ENCODE results near the gene PREX1.

The PREX1 gene

GRCh38 chr20:48817367-48818030, 10.3 kb downstream of the PREX1 start:
- Histone ChIP-seq H4K8ac (ENCODE audit: low read length) (no peak overlapping the region), H3K36me3 (ENCODE audit: control insufficient read depth in 1 of 2, insufficient read depth in 2 of 2, low read depth in 1 of 2, low read length in 2 of 2) (peaks cover 0 to 2% of the 10 kb centered on the region in 2 experiments), H2BK120ac (ENCODE audit: low read depth, low read length) (no peak overlapping the region), H3K27ac (ENCODE audit: low read length, poor library complexity, severe bottlenecking) (no peak overlapping the region), H3K9me3 (ENCODE audit: control insufficient read depth, low read length) (no peaks in the 10 kb centered on the region), H3K4me2 (ENCODE audit: low read length, poor library complexity, severe bottlenecking) (no peak overlapping the region), H3K23ac (ENCODE audit: low read length in 2 of 2) (no peak overlapping the region), H3K4me1 (ENCODE audit: control insufficient read depth, insufficient read depth, low read depth, low read length) (peaks cover 9% of the 10 kb centered on the region), H3K79me1 (replicated peaks; ENCODE audit: low read length, poor library complexity, severe bottlenecking) (peaks cover 38% of the 10 kb centered on the region), H3K9ac (ENCODE audit: low read length) (no peak overlapping the region), H4K91ac (ENCODE audit: low read length) (no peak overlapping the region), H3K4ac (ENCODE audit: low read depth in 1 of 2, low read length in 2 of 2) (no peak overlapping the region), H2BK12ac (ENCODE audit: low read length in 2 of 2) (no peak overlapping the region), H3K27me3 (ENCODE audit: control insufficient read depth in 1 of 2, insufficient read depth in 1 of 2, low read length in 2 of 2) (peaks cover 0 to 42% of the 10 kb centered on the region in 2 experiments), H3K14ac (ENCODE audit: low read length in 2 of 2) (no peak overlapping the region), H2AFZ (ENCODE audit: low read depth, low read length) (no peak overlapping the region), H2BK5ac (ENCODE audit: low read depth, low read length, poor library complexity, severe bottlenecking) (no peak overlapping the region), H3K18ac (ENCODE audit: low read depth in 1 of 2, low read length in 2 of 2) (no peak overlapping the region), H2BK15ac (ENCODE audit: low read depth, poor library complexity, severe bottlenecking) (no peak overlapping the region), H3K4me3 (ENCODE audit: insufficient read depth in 1 of 2, low read depth in 1 of 2, low read length in 2 of 2) (no peak overlapping the region), H2AK5ac (ENCODE audit: low read length, severe bottlenecking) (no peak overlapping the region)
- WGBS: 92% methylated on average over 4 of the region's 4 CpGs
- no peak for DNase-seq

GRCh38 chr20:48816282-48817205, 11.3 kb downstream of the PREX1 start:
- 84% methylated on average over 14 of the region's 14 CpGs for WGBS
- peaks cover 0 to 43% of the 10 kb centered on the region in 2 experiments for H3K27me3 ChIP-seq (ENCODE audit: control insufficient read depth in 1 of 2, insufficient read depth in 1 of 2, low read length in 2 of 2)

GRCh38 chr20:48815537-48815936, 12.3 kb downstream of the PREX1 start:
- Histone ChIP-seq H4K8ac (ENCODE audit: low read length) (no peak overlapping the region), H3K4me1 (ENCODE audit: control insufficient read depth, insufficient read depth, low read depth, low read length) (peaks cover 5% of the 10 kb centered on the region), H4K91ac (ENCODE audit: low read length) (no peak overlapping the region), H3K4me2 (ENCODE audit: low read length, poor library complexity, severe bottlenecking) (no peak overlapping the region), H3K9me3 (ENCODE audit: control insufficient read depth, low read length) (no peaks in the 10 kb centered on the region), H3K18ac (ENCODE audit: low read depth in 1 of 2, low read length in 2 of 2) (no peak overlapping the region), H3K79me1 (replicated peaks; ENCODE audit: low read length, poor library complexity, severe bottlenecking) (peaks cover 36% of the 10 kb centered on the region), H2AFZ (ENCODE audit: low read depth, low read length) (no peak overlapping the region), H3K23ac (ENCODE audit: low read length in 2 of 2) (no peak overlapping the region), H2AK5ac (ENCODE audit: low read length, severe bottlenecking) (no peak overlapping the region), H3K27ac (ENCODE audit: low read length, poor library complexity, severe bottlenecking) (no peak overlapping the region), H3K14ac (ENCODE audit: low read length in 2 of 2) (no peak overlapping the region), H3K27me3 (ENCODE audit: control insufficient read depth in 1 of 2, insufficient read depth in 1 of 2, low read length in 2 of 2) (peaks cover 0 to 40% of the 10 kb centered on the region in 2 experiments), H2BK120ac (ENCODE audit: low read depth, low read length) (no peak overlapping the region), H2BK5ac (ENCODE audit: low read depth, low read length, poor library complexity, severe bottlenecking) (no peak overlapping the region), H2BK12ac (ENCODE audit: low read length in 2 of 2) (no peak overlapping the region), H3K9ac (ENCODE audit: low read length) (no peak overlapping the region), H3K4me3 (ENCODE audit: insufficient read depth in 1 of 2, low read depth in 1 of 2, low read length in 2 of 2) (no peak overlapping the region), H3K36me3 (ENCODE audit: control insufficient read depth in 1 of 2, insufficient read depth in 2 of 2, low read depth in 1 of 2, low read length in 2 of 2) (peaks cover 0 to 2% of the 10 kb centered on the region in 2 experiments), H2BK15ac (ENCODE audit: low read depth, poor library complexity, severe bottlenecking) (no peak overlapping the region), H3K4ac (ENCODE audit: low read depth in 1 of 2, low read length in 2 of 2) (no peak overlapping the region)
- 94% methylated on average over 12 of the region's 12 CpGs for WGBS
- no peak for DNase-seq

More at GRCh38 chr20:48816282-48817205, 11.3 kb downstream of the PREX1 start:
- H3K18ac ChIP-seq (ENCODE audit: low read depth in 1 of 2, low read length in 2 of 2): no peak overlapping the region
- H2AK5ac ChIP-seq (ENCODE audit: low read length, severe bottlenecking): no peak overlapping the region
- no peak for DNase-seq
- H4K8ac ChIP-seq (ENCODE audit: low read length): no peak overlapping the region
- H4K91ac ChIP-seq (ENCODE audit: low read length): no peak overlapping the region
- no peak overlapping the region for H2BK15ac ChIP-seq (ENCODE audit: low read depth, poor library complexity, severe bottlenecking)
- H3K4me3 ChIP-seq (ENCODE audit: insufficient read depth in 1 of 2, low read depth in 1 of 2, low read length in 2 of 2): no peak overlapping the region
- no peak overlapping the region for H2BK120ac ChIP-seq (ENCODE audit: low read depth, low read length)
- H3K4ac ChIP-seq (ENCODE audit: low read depth in 1 of 2, low read length in 2 of 2): no peak overlapping the region
- no peak overlapping the region for H3K9ac ChIP-seq (ENCODE audit: low read length)
- no peaks in the 10 kb centered on the region for H3K9me3 ChIP-seq (ENCODE audit: control insufficient read depth, low read length)
- H3K14ac ChIP-seq (ENCODE audit: low read length in 2 of 2): no peak overlapping the region
- no peak overlapping the region for H2BK12ac ChIP-seq (ENCODE audit: low read length in 2 of 2)
- H3K36me3 ChIP-seq (ENCODE audit: control insufficient read depth in 1 of 2, insufficient read depth in 2 of 2, low read depth in 1 of 2, low read length in 2 of 2): peaks cover 0 to 2% of the 10 kb centered on the region in 2 experiments
- no peak overlapping the region for H2AFZ ChIP-seq (ENCODE audit: low read depth, low read length)
- peaks cover 9% of the 10 kb centered on the region for H3K4me1 ChIP-seq (ENCODE audit: control insufficient read depth, insufficient read depth, low read depth, low read length)
- peaks cover 41% of the 10 kb centered on the region for H3K79me1 ChIP-seq (replicated peaks; ENCODE audit: low read length, poor library complexity, severe bottlenecking)
- no peak overlapping the region for H3K4me2 ChIP-seq (ENCODE audit: low read length, poor library complexity, severe bottlenecking)
- no peak overlapping the region for H2BK5ac ChIP-seq (ENCODE audit: low read depth, low read length, poor library complexity, severe bottlenecking)
- no peak overlapping the region for H3K23ac ChIP-seq (ENCODE audit: low read length in 2 of 2)
- no peak overlapping the region for H3K27ac ChIP-seq (ENCODE audit: low read length, poor library complexity, severe bottlenecking)

DNA sequence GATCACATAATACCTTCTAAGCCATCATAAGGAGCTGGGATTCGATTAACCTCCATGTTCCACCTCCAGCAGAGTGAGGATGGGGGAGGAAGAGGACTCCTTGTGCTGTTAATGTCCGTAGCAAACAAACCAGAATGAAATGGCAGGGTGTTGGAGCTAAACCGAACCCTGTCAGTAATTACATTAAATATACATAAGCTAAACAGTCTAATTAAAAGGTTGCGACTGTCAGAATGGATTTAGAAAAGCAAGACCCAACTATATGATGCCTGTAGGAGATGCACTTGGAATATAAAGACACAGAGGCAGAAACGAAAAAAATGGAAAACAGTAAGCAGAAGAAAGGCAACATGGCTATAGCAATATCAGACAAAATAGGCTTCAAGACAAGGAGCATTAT, 13.2 kb downstream of the PREX1 start:
- H2BK120ac ChIP-seq (ENCODE audit: low read depth, low read length): no peak overlapping the region
- WGBS: 93% methylated on average over 3 of the region's 5 CpGs
- peaks cover 0 to 2% of the 10 kb centered on the region in 2 experiments for H3K36me3 ChIP-seq (ENCODE audit: control insufficient read depth in 1 of 2, insufficient read depth in 2 of 2, low read depth in 1 of 2, low read length in 2 of 2)
- no peak for DNase-seq
- no peak overlapping the region for H3K18ac ChIP-seq (ENCODE audit: low read depth in 1 of 2, low read length in 2 of 2)
- no peak overlapping the region for H2BK5ac ChIP-seq (ENCODE audit: low read depth, low read length, poor library complexity, severe bottlenecking)
- no peak overlapping the region for H2BK15ac ChIP-seq (ENCODE audit: low read depth, poor library complexity, severe bottlenecking)
- peaks cover 29% of the 10 kb centered on the region for H3K79me1 ChIP-seq (replicated peaks; ENCODE audit: low read length, poor library complexity, severe bottlenecking)
- peaks cover 2% of the 10 kb centered on the region for H3K4me1 ChIP-seq (ENCODE audit: control insufficient read depth, insufficient read depth, low read depth, low read length)
- H2AK5ac ChIP-seq (ENCODE audit: low read length, severe bottlenecking): no peak overlapping the region
- no peak overlapping the region for H3K4me2 ChIP-seq (ENCODE audit: low read length, poor library complexity, severe bottlenecking)
- no peak overlapping the region for H3K27ac ChIP-seq (ENCODE audit: low read length, poor library complexity, severe bottlenecking)
- no peak overlapping the region for H3K9ac ChIP-seq (ENCODE audit: low read length)
- H3K23ac ChIP-seq (ENCODE audit: low read length in 2 of 2): no peak overlapping the region
- H3K4me3 ChIP-seq (ENCODE audit: insufficient read depth in 1 of 2, low read depth in 1 of 2, low read length in 2 of 2): no peak overlapping the region
- H2AFZ ChIP-seq (ENCODE audit: low read depth, low read length): no peak overlapping the region
- no peaks in the 10 kb centered on the region for H3K9me3 ChIP-seq (ENCODE audit: control insufficient read depth, low read length)
- H2BK12ac ChIP-seq (ENCODE audit: low read length in 2 of 2): no peak overlapping the region
- peaks cover 0 to 35% of the 10 kb centered on the region in 2 experiments for H3K27me3 ChIP-seq (ENCODE audit: control insufficient read depth in 1 of 2, insufficient read depth in 1 of 2, low read length in 2 of 2)
- H3K4ac ChIP-seq (ENCODE audit: low read depth in 1 of 2, low read length in 2 of 2): no peak overlapping the region
- H4K91ac ChIP-seq (ENCODE audit: low read length): no peak overlapping the region
- no peak overlapping the region for H4K8ac ChIP-seq (ENCODE audit: low read length)
- no peak overlapping the region for H3K14ac ChIP-seq (ENCODE audit: low read length in 2 of 2)
